CD4-positive, alpha-beta memory T cell (primary cell): ENCODE results near the gene SMPDL3B. TPM values are rescaled to one million over a fixed set of nuclear protein-coding genes. Genes with fewer than 3 reads are reported as not detected.

Source experiments
- CTCF ChIA-PET: fragments of 350-600 bp; sonication (Branson Sonifier 250); formaldehyde crosslinking; loops from one replicate; lab custom pipeline; 2021; ENCODE audit warnings: inconsistent platforms; ENCODE audit not compliant: partially characterized antibody; lab: Charles Lee
- POLR2A ChIA-PET: fragments of 350-600 bp; sonication (Branson Sonifier 250); formaldehyde crosslinking; loops from one replicate; lab custom pipeline; 2021; ENCODE audit not compliant: partially characterized antibody; lab: Charles Lee
- DNase-seq, 5 donors: peaks; one replicate each; pipeline versions ENCODE4 v3.0.0 to v3.0.0-alpha.2; 2020 to 2022; ENCODE audit warnings: mixed read lengths in 1 of 5
- H3K27ac ChIP-seq: one replicate; pipeline ENCODE4 v1.7.0; 2013; ENCODE audit warnings: low read depth, low read length
- H3K27me3 ChIP-seq: 2 replicates; pipeline ENCODE4 v1.7.0; 2013; ENCODE audit warnings: mild to moderate bottlenecking, low read length, moderate library complexity; ENCODE audit not compliant: insufficient read depth
- H3K36me3 ChIP-seq: 2 replicates; pipeline ENCODE4 v1.7.0; 2013; ENCODE audit warnings: mild to moderate bottlenecking, low read length, moderate library complexity; ENCODE audit not compliant: insufficient read depth
- H3K4me1 ChIP-seq: 2 replicates; pipeline ENCODE4 v1.7.0; 2013; ENCODE audit warnings: mild to moderate bottlenecking, low read length, moderate library complexity; ENCODE audit not compliant: insufficient read depth
- H3K4me3 ChIP-seq, 2 donors: one replicate each; pipeline ENCODE4 v1.7.0; 2013; ENCODE audit warnings: low read length in 2 of 2, mild to moderate bottlenecking in 1 of 2
- H3K9me3 ChIP-seq, 2 donors: one replicate each; pipeline ENCODE4 v1.7.0; 2013; ENCODE audit warnings: low read length in 2 of 2, control low read depth in 1 of 2; ENCODE audit not compliant: control insufficient read depth in 1 of 2
- H3K27ac Mint-ChIP-seq, 7 donors: one replicate each; pipeline ENCODE4 v1.8.0; 2020 to 2021; ENCODE audit warnings: mixed read lengths in 7 of 7, mild to moderate bottlenecking in 6 of 7, inconsistent platforms in 3 of 7, moderate library complexity in 3 of 7
- H3K27me3 Mint-ChIP-seq, 2 donors: one replicate each; pipeline ENCODE4 v1.8.0; 2020 to 2021; ENCODE audit warnings: mixed read lengths in 2 of 2
- H3K36me3 Mint-ChIP-seq, 2 donors: one replicate each; pipeline ENCODE4 v1.8.0; 2020 to 2021; ENCODE audit warnings: mixed read lengths in 2 of 2, inconsistent platforms in 1 of 2, mild to moderate bottlenecking in 1 of 2
- H3K4me1 Mint-ChIP-seq, 4 donors: one replicate each; pipeline ENCODE4 v1.8.0; 2020 to 2021; ENCODE audit warnings: mixed read lengths in 4 of 4, mild to moderate bottlenecking in 1 of 4
- H3K4me3 Mint-ChIP-seq, 8 donors: one replicate each; pipeline ENCODE4 v1.8.0; 2020 to 2021; ENCODE audit warnings: mixed read lengths in 8 of 8, mild to moderate bottlenecking in 7 of 8, moderate library complexity in 6 of 8, inconsistent platforms in 3 of 8
- H3K9me3 Mint-ChIP-seq, 8 donors: one replicate each; pipeline ENCODE4 v1.8.0; 2020 to 2021; ENCODE audit warnings: mixed read lengths in 8 of 8, mild to moderate bottlenecking in 5 of 8, inconsistent platforms in 3 of 8, moderate library complexity in 1 of 8
- intact Hi-C: fragments of 100-400 bp; cut with micrococcal nuclease; formaldehyde crosslinking; loops from one replicate; pipeline ENCODE4 v1.15.1; 2023
- polyA plus RNA-seq, 2 donors: library from polyadenylated mRNA; unstranded; fragments of 300-500 nt; fragmentation: Illumina TruSeq; gene quantifications; one replicate each; pipeline ENCODE4 v1.2.3, GENCODE V29; 2021
- total RNA-seq, 2 experiments: library from RNA; stranded (reverse); gene quantifications; one replicate each; pipeline ENCODE4 v1.2.3, GENCODE V29; 2021

SMPDL3B gene, protein sequence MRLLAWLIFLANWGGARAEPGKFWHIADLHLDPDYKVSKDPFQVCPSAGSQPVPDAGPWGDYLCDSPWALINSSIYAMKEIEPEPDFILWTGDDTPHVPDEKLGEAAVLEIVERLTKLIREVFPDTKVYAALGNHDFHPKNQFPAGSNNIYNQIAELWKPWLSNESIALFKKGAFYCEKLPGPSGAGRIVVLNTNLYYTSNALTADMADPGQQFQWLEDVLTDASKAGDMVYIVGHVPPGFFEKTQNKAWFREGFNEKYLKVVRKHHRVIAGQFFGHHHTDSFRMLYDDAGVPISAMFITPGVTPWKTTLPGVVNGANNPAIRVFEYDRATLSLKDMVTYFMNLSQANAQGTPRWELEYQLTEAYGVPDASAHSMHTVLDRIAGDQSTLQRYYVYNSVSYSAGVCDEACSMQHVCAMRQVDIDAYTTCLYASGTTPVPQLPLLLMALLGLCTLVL
- total RNA-seq (not detected), polyA plus RNA-seq (not detected)

DNA sequence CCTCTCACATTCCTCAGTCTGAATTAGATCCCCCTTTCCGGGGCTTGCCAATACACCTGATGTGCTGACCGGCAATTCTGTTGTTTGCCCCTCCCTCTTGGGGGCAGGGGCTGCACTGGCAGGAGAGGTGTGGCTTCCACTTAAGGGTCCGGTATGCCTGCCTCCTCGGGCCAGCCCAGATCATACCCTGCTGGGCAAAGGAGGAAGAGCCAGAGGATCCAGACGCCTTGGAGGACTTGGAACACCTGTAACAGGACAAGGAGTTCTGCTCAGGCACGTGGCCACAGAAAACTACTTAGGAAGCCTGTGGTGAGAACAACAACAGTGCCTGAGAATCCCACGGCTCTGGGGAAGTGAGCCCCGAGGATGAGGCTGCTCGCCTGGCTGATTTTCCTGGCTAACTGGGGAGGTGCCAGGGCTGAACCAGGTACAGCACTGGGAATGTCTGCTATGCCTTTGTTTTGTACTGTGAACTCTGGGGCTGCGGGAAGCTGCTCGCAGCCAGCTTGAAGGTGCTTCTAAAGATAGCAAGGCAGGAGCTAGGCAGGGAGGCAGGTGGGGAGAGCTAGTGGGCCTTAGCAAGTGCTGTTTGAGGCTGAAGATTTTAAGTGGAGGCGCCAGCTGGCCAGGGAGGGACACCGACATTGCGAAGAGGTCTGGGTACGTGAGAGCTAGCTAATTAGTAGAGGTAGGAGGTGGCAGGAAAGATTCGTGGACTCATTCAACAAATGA, at the start of gene SMPDL3B:
SMPDL3B (plus strand) TSS at position 183 of the 732 bp plus-strand sequence; CDS start at position 367, 184 bp downstream.
- Histone ChIP-seq H3K4me1 (peaks cover 10% of the 10 kb centered on the region), H3K36me3 (no peaks in the 10 kb centered on the region), H3K4me3 (no peak within 1 kb of the TSS), H3K27me3 (no peaks in the 10 kb centered on the region), H3K9me3 (no peaks in the 10 kb centered on the region), H3K27ac (no peak within 1 kb of the TSS)
- peaks cover 5 to 7% of the 10 kb centered on the region in 2 donors for H3K27me3 Mint-ChIP-seq
- peak within 1 kb of the TSS in 4 of 7 donors; percentile 1 to 14 (median 6) for H3K27ac Mint-ChIP-seq
- no peaks in the 10 kb centered on the region for H3K36me3 Mint-ChIP-seq
- peak within 1 kb of the TSS in 6 of 8 donors; percentile 7 to 74 (median 30) for H3K4me3 Mint-ChIP-seq
- CTCF ChIA-PET: interaction anchor here (1.2 kb wide), 1 partner anchor 45 kb away, joined by 4 read pairs; no protein-coding TSS in a partner anchor
- H3K9me3 Mint-ChIP-seq: no peaks in the 10 kb centered on the region
- POLR2A ChIA-PET: interaction anchor here (0.6 to 1.5 kb wide), 3 partner anchors 24 to 492 kb away, joined by 3 to 7 read pairs (median 3); partner anchors contain the start of gene XKR8
- no peak for DNase-seq
- intact Hi-C loops: no loop called here
- peaks cover under 1 to 20% (median 10%) of the 10 kb centered on the region in 4 donors for H3K4me1 Mint-ChIP-seq

DNA sequence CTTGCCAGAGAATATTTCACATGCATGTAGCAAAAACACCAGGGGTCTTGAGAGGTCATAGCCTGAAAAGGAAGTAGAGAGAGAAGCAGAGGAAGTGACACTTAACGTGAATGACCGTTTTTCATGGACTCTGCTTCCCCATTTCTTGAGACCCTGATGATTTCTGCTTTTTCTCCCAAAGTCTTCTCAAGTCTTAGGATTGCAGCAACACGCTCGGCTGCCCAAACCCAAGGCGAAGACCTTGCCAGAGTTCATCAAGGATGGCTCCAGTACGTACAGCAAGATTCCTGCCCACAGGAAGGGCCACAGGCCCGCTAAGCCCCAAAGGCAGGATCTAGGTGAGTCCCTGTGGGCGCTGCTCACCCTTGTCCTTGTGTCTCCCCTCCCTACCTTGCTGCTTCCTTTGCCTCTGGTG, 49.7 kb upstream of the SMPDL3B start:
- Histone ChIP-seq H3K4me3 (no peak overlapping the region), H3K36me3 (peaks cover 48% of the 10 kb centered on the region), H3K4me1 (peaks cover 51% of the 10 kb centered on the region), H3K27me3 (no peaks in the 10 kb centered on the region), H3K27ac (no peak overlapping the region), H3K9me3 (no peaks in the 10 kb centered on the region)
- DNase-seq: no peak
- Mint-ChIP-seq H3K4me3 (peak overlapping the region in 1 of 8 donors; percentile 20), H3K9me3 (no peaks in the 10 kb centered on the region), H3K36me3 (peaks cover 54 to 69% of the 10 kb centered on the region in 2 donors), H3K27ac (peak overlapping the region in 6 of 7 donors; percentile 29 to 92 (median 74)), H3K27me3 (no peaks in the 10 kb centered on the region), H3K4me1 (peaks cover 25 to 75% (median 56%) of the 10 kb centered on the region in 4 donors)
- intact Hi-C loops: no loop called here
- ChIA-PET CTCF (no interaction called here), POLR2A (no interaction called here)

DNA sequence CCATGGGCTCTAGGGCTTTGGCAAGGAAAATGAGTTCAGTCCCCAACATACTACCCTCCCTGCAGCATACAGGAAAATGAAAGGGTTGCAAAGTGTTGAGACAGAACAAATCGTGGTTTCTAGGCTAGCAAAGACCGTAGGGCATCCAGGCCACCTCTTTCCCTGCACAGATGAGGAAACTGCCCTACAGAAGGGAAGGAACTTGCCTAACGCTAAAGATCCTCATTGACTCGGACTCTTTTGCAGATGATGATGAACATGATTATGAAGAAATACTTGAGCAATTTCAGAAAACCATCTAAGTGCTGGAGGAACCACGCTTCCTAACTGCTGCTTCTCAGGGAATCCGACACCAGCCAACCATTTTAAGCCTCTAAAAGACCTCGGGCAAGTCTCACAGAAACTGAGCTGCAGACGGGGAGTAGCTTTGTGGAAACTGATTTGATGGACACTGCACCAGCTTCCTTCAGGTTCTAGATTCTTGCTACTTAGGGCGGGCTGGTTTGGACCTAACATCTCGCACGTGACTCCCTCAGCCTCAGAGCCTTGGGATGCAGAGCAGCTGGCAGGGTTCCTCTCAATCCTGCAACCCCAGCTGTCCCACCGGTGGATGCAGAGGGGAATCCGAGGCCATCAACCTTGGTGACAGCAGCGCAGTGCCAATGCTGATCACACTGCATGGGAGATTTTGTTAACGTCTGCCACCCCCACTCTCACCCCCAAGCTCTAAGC, 49.0 kb upstream of the SMPDL3B start:
- POLR2A ChIA-PET: interaction anchor here (1.3 to 2.6 kb wide), 2 partner anchors 13 to 28 kb away, joined by 4 to 17 read pairs; partner anchors contain the start of gene THEMIS2
- Mint-ChIP-seq H3K9me3 (no peaks in the 10 kb centered on the region), H3K27me3 (no peaks in the 10 kb centered on the region), H3K36me3 (peaks cover 57 to 73% of the 10 kb centered on the region in 2 donors), H3K27ac (peak overlapping the region; percentile 61 to 94 (median 91)), H3K4me3 (peak overlapping the region in 4 of 8 donors; percentile 15 to 89 (median 64)), H3K4me1 (peaks cover 28 to 81% (median 61%) of the 10 kb centered on the region in 4 donors)
- no peaks in the 10 kb centered on the region for H3K9me3 ChIP-seq
- DNase-seq: no peak
- intact Hi-C loops: loop anchor here (2.0 kb wide), 2 partner anchors 13 to 27 kb away; partner anchors contain the start of gene THEMIS2
- CTCF ChIA-PET: interaction anchor here (1.0 kb wide), 1 partner anchor 28 kb away, joined by 4 read pairs; no protein-coding TSS in a partner anchor
- no peak overlapping the region for H3K27ac ChIP-seq
- peaks cover 43% of the 10 kb centered on the region for H3K36me3 ChIP-seq
- no peak overlapping the region for H3K4me3 ChIP-seq
- H3K27me3 ChIP-seq: no peaks in the 10 kb centered on the region
- peaks cover 56% of the 10 kb centered on the region for H3K4me1 ChIP-seq

DNA sequence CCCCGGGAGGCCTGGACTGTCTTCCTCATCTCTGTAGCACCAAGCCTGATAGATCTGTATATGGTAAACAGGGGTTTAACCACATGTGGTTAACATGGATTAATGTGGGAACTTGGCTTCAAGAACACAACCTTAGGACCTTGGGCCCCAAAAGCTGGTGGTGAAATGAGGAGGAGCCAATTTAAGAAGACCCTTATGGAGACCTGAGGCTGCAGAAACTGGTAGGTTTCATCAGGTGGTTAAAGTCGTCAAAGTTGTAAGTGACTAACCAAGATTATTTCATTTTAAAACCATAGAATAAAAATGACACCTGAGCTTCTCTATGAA, 48.5 kb upstream of the SMPDL3B start:
- ChIA-PET CTCF (interaction anchor here (1.0 kb wide), 1 partner anchor 29 kb away, joined by 4 read pairs; no protein-coding TSS in a partner anchor), POLR2A (interaction anchor here (1.3 to 2.6 kb wide), 3 partner anchors 11 to 29 kb away, joined by 4 to 17 read pairs (median 5); partner anchors contain the start of gene THEMIS2)
- Histone ChIP-seq H3K27me3 (no peaks in the 10 kb centered on the region), H3K4me1 (peaks cover 62% of the 10 kb centered on the region), H3K4me3 (no peak overlapping the region), H3K9me3 (no peaks in the 10 kb centered on the region), H3K27ac (peak overlapping the region; percentile 37), H3K36me3 (peaks cover 43% of the 10 kb centered on the region)
- Mint-ChIP-seq H3K27ac (peak overlapping the region in 6 of 7 donors; percentile 61 to 94 (median 91)), H3K27me3 (no peaks in the 10 kb centered on the region), H3K9me3 (no peaks in the 10 kb centered on the region), H3K4me3 (peak overlapping the region in 4 of 8 donors; percentile 15 to 89 (median 64)), H3K36me3 (peaks cover 60 to 77% of the 10 kb centered on the region in 2 donors), H3K4me1 (peaks cover 33 to 87% (median 64%) of the 10 kb centered on the region in 4 donors)
- DNase-seq: no peak
- intact Hi-C loops: loop anchor here (2.0 kb wide), 2 partner anchors 14 to 28 kb away; partner anchors contain the start of gene THEMIS2

DNA sequence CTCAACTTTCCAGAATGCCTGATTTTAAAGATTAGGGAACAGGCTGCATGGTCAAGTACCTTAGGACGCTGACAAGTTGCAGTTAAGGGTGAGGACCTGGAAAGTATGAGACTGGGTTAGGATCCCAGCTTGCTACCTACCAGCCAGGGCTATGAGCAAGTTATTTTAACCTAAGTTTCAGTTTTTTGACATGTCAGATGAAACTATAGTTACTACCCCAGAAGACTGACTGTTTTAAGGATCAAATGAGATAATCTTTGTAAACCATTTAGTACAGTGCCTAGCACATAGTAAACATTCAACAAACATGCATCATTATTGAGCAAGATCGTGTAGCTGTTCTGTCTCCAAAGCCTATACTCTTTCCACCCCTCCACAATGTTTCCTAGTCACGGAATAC, 48.1 kb upstream of the SMPDL3B start:
- Histone ChIP-seq H3K36me3 (peaks cover 43% of the 10 kb centered on the region), H3K9me3 (no peaks in the 10 kb centered on the region), H3K4me1 (peaks cover 66% of the 10 kb centered on the region), H3K27ac (peak overlapping the region; percentile 37), H3K4me3 (no peak overlapping the region), H3K27me3 (no peaks in the 10 kb centered on the region)
- Mint-ChIP-seq H3K9me3 (no peaks in the 10 kb centered on the region), H3K4me3 (peak overlapping the region in 6 of 8 donors; percentile 69 to 89 (median 77)), H3K4me1 (peaks cover 37 to 91% (median 69%) of the 10 kb centered on the region in 4 donors), H3K27me3 (no peaks in the 10 kb centered on the region), H3K36me3 (peaks cover 62 to 77% of the 10 kb centered on the region in 2 donors), H3K27ac (peak overlapping the region; percentile 85 to 94 (median 91))
- POLR2A ChIA-PET: interaction anchor here (1.0 to 2.6 kb wide), 4 partner anchors 11 to 29 kb away, joined by 4 to 17 read pairs (median 6); partner anchors contain the start of gene THEMIS2
- CTCF ChIA-PET: interaction anchor here (1.0 kb wide), 1 partner anchor 29 kb away, joined by 4 read pairs; no protein-coding TSS in a partner anchor
- no peak for DNase-seq
- intact Hi-C loops: loop anchor here (2.0 kb wide), 2 partner anchors 14 to 28 kb away; partner anchors contain the start of gene THEMIS2
